ENCODE data around the gene TBC1D9.

Gene TBC1D9

DNA sequence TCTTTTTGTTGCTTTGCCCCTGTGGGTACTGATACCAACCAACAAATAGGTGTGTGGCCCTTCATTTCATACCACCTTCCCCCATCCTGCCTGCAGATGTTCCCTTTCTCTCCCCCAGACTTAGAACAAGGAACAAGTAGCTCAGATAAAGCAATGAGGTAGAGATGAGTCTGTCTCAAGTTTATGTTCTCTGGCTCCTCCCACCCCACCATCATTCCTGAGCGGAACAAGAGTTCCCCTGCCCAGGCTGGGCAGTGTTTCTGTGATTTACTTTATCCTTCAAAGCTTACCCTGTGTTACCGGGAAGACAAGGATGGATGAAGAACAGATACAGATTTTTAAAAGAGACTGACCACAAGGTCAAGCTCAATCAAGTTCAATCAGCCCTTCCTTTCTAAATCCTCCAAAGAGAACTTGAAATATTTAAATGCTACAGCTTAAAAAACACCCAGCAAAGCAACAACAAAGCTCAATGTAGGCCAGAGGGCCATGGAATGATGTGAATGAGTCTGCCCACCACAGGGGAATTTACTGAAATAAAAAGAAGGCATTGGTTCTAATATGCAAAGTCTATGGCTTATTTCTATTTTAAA is 107.4 kb downstream of the TBC1D9 start:
- DNase-seq (ENCODE audit: low read depth), result no peak

DNA sequence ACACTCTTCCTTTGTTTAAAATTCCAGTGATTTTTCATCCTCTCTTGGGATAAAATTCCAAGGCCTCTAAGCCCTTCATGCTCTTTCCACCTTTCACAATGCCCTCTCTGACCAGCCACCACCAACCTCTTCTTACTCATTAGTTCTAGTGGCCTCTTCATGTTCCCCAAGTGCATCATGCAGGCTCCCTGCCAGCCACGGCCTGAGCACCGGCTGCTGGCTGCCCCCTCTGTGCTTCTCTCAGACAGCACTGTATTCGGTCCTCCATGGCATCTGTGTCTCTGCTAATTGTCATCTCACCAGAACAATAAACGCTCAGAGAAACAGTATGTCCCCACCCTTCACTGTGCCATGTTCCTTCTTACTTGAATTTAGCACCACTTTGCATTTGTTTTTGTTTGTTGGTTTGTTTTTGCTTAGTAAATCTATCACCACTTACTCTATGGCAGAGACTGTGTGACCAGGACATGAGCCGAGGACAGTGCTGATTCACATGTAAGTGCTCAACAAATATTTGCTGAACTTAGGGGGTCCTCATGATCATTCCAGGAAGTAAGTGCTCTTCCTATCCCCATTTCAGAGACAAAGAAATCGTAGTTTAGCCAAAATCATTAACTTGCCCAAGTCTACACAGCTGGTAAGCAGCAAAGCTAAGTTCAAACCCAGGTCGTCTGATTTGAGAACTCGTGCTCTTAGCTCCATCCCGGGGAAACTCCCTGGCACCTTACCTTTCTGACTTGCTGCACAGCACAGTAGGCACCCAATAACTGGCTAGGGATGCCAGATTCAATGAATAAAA is 110.4 kb downstream of the TBC1D9 start:
- no peak for DNase-seq (ENCODE audit: low read depth)

DNA sequence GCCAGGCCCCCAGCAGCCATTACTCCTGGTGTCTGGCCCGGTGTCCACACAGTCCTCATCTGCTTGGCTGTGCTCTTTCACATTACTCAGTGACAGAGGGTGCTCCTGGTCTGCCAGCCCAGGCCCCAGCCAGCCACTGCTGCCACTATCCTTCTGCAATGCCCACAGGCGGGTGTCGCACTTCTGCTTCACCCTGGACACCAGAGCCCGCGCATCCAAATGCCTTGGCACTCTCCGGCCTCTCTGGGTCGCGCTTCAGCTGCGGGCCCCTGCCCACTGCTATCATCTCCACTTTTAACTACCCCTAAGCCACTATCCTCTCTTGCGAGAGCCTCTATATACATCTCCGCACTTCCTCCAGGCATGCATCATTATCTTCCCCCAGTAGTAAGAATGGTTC is 111.0 kb downstream of the TBC1D9 start:
- DNase-seq (ENCODE audit: low read depth), result no peak

DNA sequence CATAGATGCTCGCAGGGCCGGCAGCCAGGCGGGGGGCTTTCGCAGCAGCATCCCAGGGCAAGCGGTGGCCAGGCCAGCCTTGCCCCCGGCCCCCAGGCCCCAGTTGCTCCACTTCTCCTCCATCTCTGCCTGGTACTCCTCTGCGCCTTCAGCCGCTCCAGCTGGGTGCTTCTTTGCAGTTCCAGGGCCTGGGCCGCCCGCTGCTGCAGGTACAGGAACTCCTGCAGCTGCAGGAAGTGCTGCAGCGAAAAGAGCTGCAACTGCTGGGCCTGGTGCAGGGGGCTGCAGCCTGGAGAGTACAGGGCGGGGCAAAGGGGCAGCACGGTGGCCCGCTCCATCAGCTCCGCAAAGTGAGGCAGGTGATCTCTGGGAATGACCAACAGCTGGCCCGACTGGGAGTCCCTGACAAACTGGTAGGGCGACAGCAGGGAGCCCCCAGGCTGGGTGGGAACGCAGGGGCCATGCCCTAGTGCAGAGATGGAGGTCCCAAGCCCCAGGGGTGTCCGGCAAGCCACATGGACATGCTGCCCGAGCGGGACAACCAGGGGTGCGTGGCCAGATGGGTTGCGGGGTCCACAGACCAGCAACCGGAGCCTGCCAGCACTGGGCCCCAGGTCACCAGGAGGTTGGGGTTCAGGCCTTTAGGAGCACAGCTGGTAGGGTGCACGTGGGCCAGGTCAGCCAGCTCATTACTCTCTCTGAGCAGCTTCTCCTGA is 111.6 kb downstream of the TBC1D9 start:
- no peak for DNase-seq (ENCODE audit: low read depth)

DNA sequence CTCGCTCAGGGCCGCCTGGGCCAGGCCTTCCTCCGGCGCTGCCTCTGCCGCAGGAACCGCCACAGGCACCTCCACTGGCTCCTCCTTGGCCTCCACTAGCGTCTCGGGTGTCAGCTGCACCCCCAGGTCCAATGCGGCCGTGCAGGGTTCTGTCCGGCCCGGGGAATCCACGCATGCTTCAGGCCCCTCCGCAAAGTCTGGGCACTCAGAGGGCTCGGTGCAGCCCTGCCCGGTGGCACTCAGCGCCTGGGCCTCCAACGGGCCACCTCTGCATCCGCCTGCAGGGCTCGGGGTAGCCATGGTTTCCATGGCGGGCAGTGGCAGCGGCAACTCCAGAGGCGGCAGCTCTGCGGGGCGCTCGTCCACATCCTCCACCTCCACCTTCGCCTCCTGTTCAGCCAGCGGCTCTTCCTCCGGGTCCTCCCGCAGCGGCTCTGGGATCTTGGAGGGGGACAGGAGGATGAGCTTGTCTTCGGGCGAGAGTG is 112.6 kb downstream of the TBC1D9 start:
- no peak for DNase-seq (ENCODE audit: low read depth)

DNA sequence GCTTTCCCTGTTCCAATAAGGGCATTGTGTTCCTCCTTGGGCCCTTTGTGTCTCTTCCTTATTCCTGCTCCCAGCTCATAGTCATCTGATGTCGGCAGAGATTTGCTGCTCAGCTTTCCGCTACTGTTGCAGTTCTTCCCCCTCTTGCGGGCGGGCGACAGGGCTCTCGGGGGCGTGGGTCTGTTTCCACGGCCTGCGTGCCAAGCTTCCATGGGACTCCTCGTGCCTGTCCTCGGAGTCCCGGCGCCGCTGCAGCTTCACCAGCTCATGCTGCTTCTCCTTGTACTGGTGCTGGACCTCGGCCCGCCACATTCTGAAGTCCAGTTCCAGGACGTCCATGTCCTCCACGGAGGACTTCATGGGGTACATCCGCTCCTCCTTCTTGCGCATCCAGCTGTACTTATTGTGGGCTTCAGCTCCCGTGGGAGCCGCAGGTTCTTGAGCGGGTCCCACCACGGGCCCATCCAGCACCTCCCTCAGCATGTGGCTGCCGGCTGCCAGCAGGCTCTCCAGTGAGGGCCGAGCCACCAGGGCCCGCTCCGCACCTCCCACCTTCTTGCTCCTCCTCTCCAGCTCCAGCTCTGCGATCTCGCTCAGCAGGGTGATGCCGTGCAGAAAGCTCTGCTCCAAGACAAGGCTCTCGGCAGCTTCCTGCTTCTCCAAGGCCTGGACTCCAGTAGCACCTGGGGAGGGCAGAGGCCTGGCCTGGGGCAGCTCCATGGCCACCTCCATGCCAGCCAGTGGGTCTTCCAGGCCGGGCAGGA is 113.3 kb downstream of the TBC1D9 start:
- no peak for DNase-seq (ENCODE audit: low read depth)

DNA sequence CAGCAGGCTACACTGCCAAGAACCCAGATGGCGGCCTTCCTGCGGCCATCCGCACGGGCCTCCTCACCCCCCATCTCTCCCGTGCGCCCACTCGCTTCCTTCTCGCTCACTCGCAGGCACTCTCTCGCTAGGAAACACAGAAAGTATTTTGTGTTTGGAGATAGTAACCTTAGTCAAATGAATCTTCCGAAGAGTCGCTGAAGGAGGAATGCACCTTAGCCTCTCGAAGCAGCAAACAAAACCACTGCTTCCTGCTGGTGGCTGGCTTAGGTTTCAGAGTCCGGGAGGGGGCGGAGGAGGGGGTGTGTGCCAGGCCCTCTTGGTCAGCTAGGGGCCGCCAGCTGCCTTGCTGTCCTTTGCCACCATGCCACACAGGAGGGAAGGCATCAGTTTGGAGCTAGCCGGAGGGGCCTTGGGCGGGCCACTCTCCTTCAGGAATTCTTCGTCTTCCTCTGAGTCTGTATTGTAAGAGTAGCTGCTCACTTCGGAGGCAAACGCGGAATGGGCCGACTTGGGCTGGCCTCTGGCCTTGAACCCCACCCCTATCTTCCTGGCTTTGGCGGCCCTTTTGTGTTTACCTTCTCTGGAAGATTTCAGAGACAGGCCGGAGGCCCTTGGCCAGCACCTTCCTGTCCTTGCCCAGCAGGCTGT is 114.3 kb downstream of the TBC1D9 start:
- no peak for DNase-seq (ENCODE audit: low read depth)

DNA sequence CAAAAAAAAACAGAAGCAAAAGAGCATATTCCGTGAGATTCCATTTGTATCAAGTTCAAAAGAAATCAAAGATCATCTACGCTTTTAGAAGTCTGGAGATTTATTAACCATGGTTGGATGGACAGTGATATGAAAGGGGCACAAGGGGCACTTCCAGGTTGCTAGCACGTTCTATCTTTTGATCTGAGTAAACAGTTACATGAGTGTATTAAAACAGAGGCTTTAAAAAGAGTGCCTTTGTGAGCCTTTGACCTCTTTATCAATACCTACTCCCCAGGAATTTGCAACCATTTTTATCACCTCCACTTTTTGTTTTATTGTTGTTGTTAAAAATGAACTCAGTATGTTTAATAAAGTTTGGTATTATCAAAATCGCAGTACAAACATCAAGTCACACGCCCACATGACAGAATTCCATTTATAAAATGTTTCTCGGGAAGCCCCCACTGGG is 115.1 kb downstream of the TBC1D9 start:
- no peak for DNase-seq (ENCODE audit: low read depth)

DNA sequence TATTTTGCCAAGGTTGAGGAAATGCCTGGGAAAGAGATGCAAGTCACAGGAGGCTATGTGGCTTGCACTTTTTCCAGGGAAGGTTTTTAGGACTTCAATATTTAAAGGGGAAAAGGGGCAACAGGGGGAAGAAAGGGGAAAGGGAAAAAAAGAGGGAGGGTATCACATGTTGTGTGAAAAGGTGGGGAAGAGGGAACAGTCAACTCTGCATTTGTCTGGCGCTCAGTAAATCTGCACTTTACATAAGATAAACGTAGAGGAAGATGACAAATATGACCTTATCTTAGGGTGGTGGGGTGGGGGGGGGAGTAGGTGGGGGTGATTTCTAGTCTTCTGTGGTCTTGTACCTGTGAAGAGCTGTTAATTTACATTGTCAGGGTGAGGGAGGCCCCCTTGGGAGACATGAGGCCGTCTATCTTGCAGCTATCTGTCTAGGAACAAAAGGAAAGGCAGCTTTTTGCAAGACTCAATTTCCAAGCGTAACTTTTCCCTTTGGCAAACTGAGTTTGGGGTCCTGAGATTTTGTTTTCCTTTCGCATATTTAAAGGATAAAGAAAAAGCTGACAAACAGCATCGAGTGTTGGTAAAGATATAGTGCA is 115.9 kb downstream of the TBC1D9 start:
- DNase-seq (ENCODE audit: low read depth), result no peak

DNA sequence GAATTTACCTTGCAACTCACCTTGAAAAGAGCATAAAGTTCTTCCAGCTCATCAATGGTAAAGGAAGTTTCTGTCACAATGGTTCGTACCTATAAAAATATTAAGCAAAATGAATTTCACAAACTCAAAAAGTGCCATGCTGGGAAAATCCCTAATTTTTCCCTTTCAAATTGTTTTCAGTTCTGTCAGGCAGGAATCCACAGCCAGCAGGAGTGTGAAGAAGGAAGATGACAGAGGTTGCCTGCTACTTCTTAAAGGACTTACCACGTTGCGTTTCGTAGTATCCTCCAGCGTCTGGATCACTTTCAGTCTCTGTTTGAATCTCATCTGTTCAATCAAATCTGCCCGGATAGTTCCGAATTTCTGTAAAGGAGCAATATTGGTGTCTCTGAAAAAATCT is 117.1 kb downstream of the TBC1D9 start:
- DNase-seq (ENCODE audit: low read depth), result no peak

DNA sequence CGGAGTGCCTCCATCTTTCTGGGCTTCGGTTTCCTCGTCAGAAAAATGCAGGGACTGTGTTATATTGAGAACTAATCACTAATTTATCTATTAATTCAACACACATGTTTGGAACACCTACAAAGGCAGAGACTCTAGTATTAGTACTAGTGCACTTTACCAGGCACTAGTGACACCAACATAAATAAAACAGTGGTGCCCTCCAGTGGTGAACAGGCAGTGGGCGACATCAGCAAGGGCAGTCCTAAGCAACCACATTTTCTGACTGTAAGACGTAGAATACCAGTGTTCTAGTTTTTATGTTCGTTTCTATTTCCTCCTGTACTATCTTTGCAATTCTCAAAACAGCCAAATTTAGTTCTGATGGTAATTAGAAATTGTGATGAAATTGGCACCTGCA is 118.3 kb downstream of the TBC1D9 start:
- peak; percentile 10 for DNase-seq (ENCODE audit: low read depth)

DNA sequence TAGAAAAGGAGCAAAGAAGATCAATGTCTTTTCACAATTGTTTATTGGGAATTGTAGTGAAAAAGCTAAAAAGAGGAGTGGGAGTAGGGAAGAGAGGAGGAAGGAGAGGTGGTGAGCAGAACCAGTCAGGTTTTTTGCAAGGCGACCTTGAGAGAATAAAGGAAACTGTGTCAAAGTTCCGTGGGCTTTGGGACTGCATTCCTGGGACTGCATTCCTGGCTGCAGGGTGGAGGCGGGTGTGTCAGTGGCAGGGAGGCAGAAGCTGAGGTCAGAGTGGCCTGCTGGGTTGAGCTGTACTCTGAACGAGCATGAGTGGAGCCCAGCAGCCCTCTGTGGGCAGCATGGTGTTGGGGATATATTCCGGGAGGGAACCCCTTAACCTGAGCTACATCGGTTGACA is 120.6 kb downstream of the TBC1D9 start:
- no peak for DNase-seq (ENCODE audit: low read depth)

DNA sequence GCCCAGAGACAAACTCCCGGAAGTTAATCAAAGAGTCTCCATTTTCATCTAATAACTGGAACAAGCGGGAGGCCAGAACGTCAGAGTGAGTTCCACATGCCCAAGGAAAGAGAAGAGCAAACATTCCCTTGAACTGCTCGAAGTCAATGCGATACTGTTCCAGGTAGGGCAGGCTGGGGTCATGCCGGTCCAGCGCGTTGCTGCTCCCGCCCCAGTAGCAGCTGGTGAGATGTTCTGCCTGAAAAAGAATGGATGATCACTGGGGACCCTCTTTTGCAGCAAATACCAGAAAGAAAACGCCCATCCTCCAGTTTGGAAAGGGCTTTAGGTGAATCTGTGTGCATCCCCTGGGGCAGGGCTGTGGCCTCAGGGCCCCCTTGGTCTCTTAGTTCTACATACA is 122.2 kb downstream of the TBC1D9 start:
- DNase-seq (ENCODE audit: low read depth), result no peak

DNA sequence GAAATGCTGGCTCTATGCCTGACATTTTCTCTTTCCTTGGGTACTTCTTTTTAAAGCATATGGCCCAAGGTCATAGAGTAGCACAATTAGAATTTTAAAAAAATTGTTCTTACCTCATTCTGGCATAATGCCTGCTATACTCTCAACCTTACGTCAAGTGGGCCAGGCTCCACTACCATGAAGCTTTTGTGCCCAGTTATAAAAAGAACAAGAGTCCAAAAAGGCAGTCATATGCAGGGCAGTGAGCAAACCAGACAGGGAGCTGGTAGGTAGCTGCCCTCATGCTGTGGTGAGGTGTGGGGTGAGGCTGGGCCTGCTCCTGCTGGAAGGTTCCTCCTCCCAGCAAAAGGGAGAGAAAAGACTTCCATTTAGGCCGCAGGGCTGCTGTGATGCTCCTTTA is 123.1 kb downstream of the TBC1D9 start:
- DNase-seq (ENCODE audit: low read depth), result no peak

DNA sequence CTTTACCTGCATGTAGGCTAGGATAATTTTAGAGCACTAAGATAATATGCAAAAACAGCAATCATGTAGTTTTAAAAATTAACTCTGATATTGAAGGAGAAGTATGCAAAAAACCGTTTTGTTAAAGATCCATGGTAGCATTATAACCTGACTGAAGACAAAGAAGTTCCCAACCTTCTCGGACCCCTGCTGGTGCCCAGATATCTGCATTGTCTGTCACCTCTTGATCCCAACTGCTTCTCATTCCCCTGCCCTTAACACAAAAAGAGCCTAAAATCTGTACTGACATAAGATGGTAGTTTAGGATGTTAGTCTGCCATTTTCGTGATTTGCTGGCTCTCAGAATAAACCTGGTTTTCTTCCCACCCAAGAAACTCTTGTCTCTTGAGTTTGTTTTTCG is 125.9 kb downstream of the TBC1D9 start:
- DNase-seq (ENCODE audit: low read depth), result no peak

DNA sequence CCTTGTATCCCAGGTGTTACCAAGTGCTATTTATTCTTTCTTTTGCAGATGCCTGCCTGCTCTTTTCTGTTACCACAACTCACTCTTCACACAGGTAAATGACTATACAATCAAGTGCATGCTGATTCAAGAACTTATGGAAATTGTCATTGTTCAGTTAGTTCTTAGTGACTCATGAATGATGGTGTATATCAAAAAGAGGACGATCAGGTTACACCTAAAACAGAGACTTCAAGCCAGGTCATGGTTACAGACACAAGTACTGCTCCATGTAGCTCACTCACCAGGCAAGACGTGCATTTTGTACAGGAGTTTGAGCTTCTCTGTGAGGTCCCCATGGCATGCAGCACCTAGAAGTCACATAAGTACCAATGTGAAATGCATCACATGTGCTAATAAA is 128.2 kb downstream of the TBC1D9 start:
- no peak for DNase-seq (ENCODE audit: low read depth)

DNA sequence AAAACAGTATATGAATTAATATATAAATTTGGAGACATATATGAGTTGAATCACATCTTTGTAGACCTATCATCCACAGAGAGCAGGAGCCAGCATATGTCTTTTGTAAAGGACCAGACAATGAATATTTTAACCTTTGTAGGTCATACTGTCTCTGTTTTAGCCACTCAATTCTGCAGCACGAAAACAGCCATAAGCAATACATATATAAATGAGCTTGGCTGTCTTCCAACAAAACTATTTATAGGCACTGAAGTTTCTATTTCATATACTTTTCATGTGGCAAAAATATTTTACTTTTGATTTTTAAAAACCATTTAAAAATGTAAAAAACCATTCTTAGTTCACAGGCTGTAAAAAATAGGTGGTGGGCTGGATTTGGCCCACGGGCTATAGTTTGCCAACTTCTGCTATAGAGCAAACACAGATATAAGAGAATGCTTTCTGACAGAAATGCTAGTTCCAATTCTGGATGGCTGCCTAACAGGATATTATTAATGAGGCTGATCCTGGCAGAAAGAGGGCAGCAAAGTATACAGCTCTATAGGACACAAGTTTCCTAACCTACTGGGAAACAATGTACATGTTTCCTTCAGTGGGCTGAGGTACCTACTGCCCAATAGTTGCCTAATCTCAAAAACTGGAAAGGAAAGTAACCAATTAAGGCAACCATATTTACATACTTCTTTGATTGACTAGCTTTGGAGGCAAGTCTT is 129.4 kb downstream of the TBC1D9 start:
- no peak for DNase-seq (ENCODE audit: low read depth)

DNA sequence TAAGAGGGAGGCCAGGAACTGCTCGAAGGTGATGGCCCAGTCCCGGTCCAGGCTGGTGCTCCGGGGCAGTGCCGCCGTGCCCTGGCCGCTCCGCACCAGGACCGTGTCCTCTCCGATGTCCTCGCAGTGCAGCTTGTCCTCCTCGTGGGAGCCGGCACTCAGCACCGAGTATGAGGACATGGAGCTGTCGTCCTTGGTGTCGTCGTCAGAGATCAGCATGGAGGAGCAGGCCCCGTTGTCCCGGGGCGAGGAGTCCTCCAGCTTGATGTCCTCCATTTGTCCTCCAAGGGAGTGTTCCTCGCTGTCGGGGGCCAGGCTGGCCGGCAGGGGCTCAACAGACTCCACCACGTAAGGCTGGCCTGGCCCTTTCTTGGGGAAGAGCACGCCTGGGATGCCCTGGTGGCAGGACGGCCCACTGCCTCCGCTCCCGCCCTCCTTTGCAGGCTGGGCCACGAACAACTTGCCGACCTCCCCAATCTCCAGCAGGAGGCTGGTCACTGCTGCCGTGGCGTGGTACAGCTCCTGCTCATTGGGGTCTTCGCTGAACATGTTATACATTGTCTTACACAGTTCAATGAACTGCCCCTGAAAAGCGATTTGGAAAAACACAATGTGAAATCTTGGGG is 133.7 kb downstream of the TBC1D9 start:
- DNase-seq (ENCODE audit: low read depth), result no peak

DNA sequence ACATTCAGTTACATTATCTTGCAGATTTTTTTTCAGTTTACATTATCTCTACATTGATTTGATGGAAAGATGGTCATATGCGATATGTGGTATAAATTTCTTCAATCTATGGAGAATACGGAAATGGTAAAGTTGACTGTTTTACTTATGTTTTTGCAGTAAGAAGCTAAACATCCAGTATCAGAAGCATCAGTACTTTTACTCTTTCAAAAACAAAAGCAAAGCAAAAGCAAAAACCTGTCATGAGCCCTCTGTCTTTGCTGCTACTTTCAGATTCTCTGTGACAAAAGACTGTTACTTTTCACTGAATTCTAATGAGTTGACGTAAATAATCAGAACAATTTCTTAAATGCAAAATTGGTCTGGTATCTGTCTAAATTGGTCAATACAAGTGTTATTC is 135.0 kb downstream of the TBC1D9 start:
- DNase-seq (ENCODE audit: low read depth), result no peak

Data from activated T-cell treated with anti-CD3 and anti-CD28 coated beads for 24 hours (primary cell).